HG03159 (cell line): ENCODE measurements around the gene SLC28A1.

Experiments used
- ATAC-seq: cut with Tn5 transposase; IDR thresholded peaks from one replicate; pipeline ENCODE4 v1.9.1; 2021; ENCODE audit warnings: mild to moderate bottlenecking, moderate library complexity; ENCODE audit not compliant: unreplicated experiment

The SLC28A1 gene

DNA sequence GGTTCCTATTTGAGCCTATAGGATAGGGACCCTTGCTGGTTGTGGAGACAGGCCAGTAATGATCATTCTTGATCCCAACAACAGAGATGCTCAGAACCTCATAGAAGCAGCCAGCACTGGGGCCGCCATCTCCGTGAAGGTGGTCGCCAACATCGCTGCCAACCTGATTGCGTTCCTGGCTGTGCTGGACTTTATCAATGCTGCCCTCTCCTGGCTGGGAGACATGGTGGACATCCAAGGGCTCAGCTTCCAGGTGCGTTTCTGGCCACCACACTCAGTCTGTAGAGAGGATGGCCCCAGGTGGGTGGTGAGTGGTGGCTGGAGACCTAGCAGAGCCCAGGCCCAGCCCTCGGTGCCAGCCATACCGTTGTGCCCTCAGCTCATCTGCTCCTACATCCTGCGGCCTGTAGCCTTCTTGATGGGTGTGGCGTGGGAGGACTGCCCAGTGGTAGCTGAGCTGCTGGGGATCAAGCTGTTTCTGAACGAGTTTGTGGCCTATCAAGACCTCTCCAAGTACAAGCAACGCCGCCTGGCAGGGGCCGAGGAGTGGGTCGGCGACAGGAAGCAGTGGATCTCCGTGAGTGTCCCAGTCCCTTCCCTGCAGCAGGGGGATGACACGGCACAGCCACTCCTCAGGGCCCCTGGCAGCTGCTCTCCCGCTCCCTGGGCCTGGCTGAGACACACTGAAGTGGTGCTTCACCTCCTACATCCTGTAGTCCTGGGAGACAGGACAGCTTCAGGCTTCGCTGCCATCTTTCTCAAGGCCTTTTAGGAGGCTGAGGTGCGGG, 50.7 kb downstream of the SLC28A1 start:
- ATAC-seq: no peak

DNA sequence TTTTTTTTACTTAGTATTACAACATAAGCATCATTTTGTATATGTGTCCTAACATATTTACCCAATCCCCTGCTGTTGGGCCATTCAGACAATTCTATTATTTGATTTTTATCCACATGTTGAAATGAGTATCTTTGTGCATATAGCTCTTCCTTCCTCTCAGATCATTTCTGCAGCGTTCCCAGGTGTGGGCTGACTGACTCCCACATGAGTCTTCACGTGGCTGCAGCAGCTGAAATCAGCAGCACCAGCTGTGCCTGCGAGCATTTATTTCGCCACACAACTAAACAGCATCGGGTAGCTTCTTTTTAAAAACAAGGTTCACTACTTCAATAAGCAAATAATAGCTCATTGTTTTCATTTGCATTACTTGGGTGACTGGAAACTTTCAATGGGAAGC, 52.7 kb downstream of the SLC28A1 start:
- ATAC-seq: no peak

GRCh38 chr15:84938726-84939125, 54.3 kb downstream of the SLC28A1 start:
- ATAC-seq: no peak

- ATAC-seq: no peak
These were observed 55.9 kb downstream of the SLC28A1 start for GRCh38 chr15:84940399-84940798.

DNA sequence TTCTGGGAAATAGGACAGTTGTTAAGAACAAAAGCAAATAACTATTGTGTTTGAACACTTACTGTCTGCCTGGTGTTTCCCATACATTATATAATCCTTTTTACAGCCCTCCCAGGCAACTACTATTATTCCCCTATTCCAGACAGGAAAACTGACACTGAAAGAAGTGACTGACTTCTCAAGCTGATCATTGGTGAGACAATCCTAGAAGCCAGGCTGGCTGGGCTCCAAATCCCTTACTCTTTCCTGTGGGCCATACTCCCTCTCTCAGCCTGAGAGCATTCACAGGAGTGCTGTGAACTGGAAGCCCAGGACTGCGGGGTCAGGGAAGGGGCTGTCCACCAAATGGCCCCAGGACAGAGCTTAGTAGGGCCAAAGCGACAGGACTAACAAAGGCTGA, 58.0 kb downstream of the SLC28A1 start:
- no peak for ATAC-seq

GRCh38 chr15:84944311-84944710, 59.8 kb downstream of the SLC28A1 start:
- no peak for ATAC-seq

- no peak for ATAC-seq
These were observed 60.4 kb downstream of the SLC28A1 start for GRCh38 chr15:84944861-84945260.

DNA sequence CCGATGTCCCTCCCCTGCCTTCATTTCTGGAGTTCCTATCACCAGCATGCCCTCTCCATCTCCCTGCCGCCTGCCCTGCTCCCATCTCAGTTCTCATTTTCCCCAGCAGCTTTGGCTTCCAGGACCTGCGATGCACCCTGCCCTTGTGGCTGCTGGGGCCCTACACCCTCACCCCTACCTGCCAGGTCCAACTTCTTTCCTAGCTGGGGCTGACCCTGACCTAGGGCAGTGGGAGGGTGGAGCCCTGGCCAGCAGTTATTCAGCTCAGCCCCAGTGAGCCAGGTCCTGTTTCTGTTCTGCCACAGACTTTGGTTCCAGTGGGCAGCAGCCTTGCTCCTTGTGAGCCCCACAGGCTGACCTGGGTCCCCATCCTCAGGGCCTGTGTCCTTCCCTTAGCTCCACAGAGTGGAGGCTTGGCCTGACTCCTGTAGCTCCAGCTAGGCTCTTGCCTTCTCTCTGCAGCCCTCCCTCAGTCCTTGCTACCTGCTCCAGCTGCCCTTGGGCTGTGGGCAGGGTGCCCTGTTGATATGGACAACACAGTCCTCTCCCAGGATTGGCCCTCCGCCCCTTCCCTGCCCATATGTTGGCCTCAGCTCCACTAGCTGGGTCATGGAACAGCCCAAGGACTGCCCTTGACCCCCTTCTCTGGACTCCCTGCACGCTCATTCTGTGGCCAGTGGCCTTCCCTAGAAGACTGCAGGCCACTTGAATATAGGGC, 62.5 kb downstream of the SLC28A1 start:
- ATAC-seq: no peak

DNA sequence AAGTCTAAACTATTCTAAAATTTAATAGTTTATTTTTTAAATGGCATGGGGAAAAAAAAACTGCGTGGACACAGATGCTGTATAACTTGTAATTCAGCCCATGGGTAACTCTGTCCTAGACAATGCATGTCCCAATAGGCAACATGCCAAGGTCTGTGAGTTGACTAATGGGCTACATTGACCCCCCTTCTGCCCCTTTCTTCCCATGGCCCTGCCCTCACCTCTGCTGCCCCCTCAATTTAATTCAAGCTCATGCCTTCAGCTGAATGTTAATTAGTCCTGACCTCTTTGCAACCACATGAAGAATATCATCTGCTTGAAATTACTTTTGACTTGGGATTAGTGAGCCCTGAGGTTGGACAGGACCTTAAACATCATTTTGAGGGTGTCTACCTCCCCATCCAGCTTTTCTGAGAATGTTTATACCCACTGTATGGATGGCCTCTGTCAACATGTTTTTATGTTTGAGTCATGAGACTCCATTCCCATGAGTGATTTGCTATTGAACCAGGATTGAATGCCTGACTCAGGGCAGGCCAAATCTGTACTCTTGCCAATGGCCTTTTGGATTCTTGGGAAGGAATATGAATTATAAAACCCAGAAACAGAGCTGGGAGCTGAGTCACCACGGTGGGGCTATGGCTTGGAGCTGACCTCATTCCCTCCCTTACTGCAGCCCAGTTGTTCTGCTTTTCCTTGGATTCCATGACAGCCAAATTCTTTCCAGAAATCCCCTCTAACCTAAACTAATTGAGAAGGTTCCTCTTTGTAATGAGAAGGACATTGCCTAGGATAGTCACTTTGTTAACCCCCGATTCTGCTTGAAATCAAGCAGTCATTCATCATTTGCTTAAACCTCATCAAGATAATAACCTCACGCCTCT, 63.7 kb downstream of the SLC28A1 start:
- no peak for ATAC-seq

GRCh38 chr15:84949043-84949442, 64.6 kb downstream of the SLC28A1 start:
- ATAC-seq: no peak

DNA sequence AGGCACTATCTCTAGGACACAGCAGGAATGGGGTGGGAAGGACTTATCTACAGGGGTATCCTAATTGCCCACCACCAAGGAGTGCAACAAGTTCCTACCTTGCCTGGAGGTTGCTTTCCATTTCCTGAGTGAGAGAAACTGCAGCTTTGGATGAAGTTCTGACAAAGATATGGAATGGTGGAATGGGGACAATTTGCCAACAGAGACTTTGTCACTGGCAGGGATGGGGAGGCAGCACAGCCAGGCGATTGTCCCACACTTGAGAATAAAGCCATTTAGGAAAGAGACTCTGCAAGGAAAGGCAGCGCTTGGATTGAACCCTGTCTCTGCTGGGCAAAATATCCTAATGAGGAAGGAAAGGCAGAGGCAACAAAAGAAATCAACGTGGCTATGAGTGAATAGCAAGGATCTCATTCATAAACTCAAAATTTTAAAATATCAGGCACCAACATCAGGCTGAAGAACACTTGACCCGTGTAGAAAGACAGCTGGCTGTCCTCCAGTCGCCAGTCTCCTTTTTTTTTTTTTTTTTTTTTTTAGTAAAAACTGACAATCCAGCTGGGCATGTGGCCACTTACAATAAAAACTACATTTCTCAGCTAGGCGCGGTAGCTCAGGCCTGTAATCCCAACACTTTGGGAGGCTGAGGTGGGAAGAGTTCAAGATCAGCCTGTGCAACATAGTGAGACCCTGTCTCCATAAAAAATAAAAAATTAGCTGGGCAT, 65.5 kb downstream of the SLC28A1 start:
- ATAC-seq: no peak

DNA sequence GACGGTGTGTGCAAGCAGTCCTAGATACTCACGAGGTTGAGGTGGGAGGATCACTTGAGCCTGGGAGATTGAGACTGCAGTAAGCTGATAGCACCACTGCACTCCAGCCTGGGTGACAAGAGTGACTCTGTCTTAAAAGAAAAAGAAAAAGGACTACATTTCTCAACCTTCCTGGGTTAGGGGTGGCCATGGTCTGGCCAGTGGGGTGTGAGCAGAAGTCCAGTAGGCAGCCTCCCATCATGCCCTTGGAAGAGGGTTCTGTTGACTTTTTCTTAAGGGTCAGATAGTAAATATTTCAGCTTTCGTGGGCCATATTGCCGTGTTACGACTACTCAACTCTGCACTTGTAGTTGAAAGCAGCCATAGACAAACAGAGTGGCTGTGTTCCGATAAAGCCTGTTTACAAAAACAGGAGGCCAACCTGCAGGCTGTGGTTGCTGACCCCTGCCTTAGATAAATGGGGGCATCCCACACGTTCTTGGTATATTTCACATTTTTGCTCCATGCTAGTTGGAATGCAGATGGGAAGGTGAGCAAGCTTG, 66.2 kb downstream of the SLC28A1 start:
- ATAC-seq: no peak

- no peak for ATAC-seq
These were observed 67.3 kb downstream of the SLC28A1 start for GRCh38 chr15:84951736-84952135.

DNA sequence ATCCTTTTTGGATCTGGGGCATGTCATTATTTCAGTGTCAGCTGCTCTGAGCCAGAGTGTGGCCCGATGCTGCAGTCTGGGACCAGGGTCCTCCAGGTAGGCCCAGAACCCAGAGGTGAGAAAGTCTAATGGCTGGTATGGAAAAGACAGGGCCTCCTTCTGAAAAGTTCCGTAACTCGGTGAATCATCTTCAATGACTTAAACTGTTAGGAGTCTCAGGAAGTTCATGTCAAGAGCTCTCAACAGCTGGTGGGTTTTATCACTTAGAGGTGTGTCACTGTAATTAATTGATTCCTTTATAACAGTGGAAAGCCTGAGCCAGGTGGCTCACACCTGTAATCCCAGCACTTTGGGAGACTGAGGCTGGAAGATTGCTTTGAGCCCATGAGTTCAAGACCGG, 68.7 kb downstream of the SLC28A1 start:
- no peak for ATAC-seq

GRCh38 chr15:84953726-84954125, 69.3 kb downstream of the SLC28A1 start:
- ATAC-seq: no peak

DNA sequence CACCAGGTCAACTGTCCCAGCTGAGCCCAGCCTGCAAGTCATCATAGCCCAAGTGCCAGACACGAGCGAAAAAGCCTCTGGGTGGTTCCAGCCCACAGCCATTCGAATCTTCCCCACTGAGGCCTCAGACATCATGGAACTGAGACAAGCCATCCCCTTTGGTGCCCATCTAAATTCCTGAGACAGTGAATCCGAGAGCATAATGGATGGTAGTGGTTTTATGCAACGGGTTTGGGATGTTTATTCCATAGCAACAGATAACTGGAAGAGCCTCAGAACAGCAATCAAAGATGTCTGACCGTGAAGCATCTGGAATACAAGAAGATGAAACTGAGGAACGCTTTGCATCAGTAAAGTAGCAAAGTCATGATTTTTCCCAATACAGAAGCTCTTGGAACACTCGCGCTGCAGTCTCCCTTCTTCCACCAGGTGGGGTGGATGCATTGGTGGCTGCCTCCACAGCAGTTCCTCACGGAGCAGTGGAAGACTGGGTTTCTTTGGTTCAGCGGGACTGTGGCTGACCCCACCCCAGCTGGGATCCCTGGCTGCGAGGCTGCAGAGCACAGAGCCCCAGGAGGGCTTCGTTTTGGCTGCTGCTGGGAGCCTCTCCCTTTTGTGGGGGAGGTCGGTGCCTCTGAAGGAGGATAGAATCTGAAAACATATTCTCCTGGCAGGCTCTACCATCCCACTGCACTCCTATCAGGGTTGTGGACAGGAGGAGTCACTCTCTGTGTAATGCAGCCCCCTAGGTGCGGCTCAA, 70.8 kb downstream of the SLC28A1 start:
- ATAC-seq: no peak

DNA sequence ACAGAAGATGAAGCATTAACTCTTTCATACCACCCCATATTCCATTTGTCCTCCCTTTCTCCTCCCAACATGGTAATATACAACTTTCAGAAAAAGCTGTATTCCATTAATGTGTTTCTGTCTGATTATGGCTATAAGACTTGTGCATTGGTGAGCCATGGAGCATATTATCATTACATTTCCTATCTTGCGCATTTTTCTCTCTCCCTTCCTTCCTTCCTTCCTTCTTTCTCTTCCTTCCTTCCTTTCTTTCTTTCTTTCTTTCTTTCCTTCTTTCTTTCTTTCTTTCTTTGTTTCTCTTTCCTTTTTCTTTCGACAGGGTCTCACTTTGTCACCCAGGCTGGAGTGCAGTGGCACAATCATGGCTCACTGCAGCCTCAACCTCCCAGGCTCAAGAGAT, 71.7 kb downstream of the SLC28A1 start:
- no peak for ATAC-seq

DNA sequence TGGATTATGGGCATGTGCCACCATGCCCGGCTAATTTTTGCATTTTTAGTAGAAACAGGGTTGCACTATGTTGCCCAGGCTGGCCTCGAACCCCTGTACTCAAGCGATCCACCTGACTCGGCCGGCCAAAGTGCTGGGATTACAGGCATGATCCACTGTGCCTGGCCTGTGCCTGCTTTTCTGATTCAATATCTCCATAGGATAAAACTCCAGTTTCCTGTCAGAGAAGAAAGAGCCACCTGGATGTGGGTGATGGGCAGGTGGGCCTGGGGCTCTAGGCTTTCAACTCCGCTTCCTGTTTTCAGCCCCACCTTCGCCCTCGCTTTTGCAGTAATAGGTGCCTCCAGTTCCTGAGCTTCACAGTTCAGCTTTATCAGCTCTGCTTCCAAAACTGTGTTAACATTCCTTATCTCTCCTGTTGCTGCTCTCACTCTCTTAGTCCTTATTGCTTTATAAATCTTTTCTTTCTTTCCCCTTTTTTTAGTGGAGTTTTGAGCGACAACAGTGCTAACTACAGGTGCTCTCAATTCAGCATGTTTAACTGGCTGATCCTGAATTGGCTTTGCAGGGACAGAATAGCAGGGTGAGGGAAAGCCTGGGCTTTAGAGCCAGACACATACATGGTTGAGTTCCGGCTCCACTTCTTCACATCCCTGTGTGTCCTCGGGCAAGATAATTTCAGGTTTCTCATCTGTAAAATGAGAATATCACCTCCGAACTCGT, 76.1 kb downstream of the SLC28A1 start:
- ATAC-seq: no peak

GRCh38 chr15:84961114-84961452, 76.6 kb downstream of the SLC28A1 start:
- ATAC-seq: no peak
